ENCODE measurements around the gene ZNF580.

ZNF580 gene

GRCh38 chr19:55647732-55648584, 7.2 kb downstream of the ZNF580 start, which contains the start of gene CCDC106:
Gene CCDC106 (plus strand): TSS chr19:55648212. CDS start chr19:55649047, 835 bp downstream.
- DNase-seq, result peak; percentile 90

DNA sequence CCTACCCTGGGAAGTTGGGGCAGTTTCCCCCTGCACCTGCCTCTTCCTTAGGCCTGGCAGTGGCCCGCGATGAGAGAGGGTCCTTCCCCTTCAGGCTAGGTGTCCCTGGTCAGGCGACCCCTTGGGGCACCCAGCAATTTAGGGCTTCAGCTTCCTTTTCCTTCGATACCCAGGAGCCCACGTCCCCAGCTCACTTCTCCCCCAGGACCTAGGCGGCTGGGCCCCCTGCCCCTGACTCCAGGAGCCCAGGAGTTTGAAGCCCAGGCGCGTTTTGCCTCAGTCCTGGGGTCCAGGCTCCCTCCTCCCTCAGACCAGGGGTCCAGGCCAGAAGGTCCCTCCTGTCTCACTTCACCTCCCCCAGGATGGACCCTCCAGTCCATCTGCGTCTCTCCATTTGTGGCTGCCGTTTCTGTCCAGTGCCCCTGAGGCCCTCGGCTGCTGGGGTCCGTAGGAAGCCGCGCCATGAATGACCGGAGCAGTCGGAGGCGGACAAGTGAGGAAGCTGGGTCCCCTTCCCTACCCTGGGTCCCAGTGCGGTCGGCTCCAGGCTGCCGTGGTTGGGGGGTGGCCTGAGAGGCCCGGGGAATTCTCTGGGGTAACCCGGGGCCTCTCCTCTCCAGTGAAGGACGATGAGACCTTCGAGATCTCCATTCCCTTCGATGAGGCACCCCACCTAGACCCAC, 7.9 kb downstream of the ZNF580 start:
- peak; percentile 44 for DNase-seq

- no peak for DNase-seq
Measured at GRCh38 chr19:55649268-55650125, 8.7 kb downstream of the ZNF580 start.

GRCh38 chr19:55650126-55650557, 9.3 kb downstream of the ZNF580 start:
- peak; percentile 22 for DNase-seq

DNA sequence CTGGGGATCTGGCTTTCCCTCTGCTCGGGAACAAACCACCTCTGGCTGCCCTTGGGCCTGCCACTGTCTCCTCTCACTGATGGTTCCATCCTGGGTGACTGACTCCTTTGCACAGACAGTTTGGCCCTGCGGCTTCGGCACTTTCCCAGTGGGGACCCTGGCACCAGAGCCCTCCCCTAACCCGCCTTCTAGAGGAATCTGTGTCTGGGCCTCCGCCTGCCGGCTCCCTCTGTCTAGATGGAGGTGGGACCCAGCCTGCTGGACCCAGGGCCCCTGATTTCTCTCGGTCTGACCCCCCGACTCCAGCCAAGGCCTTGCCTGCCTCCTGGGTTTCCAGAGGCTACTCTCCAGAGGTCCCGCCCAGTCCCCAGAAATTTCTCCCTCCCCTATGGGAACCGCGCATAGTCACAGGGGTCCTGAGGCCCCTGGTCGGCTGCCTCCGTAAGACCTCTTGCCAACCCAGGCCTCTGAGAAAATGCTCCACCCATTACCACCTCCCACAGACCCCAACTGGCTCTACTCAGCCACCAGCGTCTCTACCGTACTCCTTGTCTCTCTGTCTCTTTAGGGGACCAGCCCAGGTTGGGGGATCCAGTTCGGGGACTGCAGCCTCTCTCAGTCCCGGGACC, 9.9 kb downstream of the ZNF580 start:
- DNase-seq, result no peak

DNA sequence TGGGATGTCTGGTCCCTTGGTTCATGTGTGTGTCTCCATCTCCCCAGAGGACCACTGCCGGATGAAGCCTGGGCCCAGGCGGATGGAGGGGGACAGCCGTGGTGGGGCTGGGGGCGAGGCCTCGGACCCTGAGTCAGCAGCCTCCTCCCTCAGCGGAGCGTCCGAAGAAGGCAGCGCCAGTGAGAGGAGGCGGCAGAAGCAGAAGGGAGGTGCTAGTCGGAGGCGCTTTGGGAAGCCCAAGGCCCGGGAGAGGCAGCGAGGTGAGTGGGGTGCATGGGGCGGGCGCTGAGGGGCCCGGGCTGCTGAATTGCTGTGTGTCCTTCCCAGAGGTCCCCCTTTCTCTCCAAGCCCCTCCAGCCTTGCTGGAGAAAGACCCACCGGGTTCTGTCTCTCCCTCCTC, 10.4 kb downstream of the ZNF580 start:
- DNase-seq, result no peak

DNA sequence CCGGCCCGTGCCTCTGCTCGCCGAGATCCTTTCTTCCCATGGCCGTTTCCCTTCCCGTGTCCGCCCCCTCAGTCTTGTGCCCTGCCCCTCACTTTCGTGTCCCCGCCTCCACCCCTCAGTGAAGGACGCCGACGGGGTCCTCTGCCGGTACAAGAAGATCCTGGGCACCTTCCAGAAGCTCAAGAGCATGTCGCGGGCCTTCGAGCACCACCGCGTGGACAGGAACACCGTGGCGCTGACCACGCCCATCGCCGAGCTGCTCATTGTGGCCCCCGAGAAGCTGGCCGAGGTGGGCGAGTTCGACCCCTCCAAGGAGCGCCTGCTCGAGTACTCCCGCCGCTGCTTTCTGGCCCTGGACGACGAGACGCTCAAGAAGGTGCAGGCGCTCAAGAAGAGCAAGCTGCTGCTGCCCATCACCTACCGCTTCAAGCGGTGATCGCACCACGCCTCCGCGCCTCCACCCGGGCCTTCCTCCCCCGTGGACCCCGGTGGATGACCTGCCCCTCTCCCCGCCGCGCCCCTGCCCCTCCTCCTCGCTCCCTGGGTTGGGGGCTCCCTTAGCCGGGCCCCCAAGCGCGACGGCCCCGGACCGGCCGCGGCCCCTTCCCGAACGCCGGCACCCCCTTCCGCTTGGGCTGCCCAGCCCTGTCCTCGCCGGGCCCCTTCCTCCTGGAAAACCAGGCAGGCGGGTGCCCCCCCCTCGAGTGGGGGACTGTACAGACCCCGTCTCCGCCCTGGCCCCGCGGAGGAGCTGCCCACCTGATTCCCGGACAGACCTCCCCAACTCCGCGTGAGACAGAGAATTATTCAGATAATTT, 11.7 kb downstream of the ZNF580 start:
- no peak for DNase-seq

DNA sequence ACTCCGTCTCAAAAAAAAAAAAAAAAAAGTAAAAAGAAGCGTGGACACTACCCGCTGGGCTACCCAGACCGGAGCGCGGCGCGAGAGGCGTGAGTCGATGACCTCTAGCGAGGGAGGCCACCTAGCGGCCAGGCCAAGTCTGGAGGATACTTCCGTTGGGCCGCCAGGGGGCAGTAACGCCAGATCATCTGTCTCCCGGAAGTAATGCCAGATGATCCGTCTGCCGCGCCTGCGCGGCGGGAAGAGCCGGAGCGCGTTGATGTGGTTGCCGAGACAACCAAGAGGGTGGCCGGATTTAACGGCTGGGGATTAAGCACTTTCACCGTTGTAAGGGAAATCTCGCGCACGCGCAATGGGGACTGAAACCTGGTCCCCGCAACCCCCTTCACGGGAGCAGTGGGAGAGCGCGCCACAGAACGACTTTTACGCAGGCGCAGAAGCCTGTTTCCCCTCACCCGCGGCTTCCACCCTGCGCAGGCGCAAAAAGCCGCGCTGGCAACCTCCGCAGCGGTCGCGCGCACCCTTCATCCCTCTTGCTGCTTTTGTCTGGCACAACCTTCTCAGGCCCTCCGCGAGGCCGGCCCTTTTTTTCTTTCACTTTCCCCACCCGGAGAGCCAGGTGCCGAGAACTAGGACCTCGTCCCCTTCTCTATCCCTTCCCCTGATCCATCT, 13.0 kb downstream of the ZNF580 start:
- peak; percentile 99 for DNase-seq

DNA sequence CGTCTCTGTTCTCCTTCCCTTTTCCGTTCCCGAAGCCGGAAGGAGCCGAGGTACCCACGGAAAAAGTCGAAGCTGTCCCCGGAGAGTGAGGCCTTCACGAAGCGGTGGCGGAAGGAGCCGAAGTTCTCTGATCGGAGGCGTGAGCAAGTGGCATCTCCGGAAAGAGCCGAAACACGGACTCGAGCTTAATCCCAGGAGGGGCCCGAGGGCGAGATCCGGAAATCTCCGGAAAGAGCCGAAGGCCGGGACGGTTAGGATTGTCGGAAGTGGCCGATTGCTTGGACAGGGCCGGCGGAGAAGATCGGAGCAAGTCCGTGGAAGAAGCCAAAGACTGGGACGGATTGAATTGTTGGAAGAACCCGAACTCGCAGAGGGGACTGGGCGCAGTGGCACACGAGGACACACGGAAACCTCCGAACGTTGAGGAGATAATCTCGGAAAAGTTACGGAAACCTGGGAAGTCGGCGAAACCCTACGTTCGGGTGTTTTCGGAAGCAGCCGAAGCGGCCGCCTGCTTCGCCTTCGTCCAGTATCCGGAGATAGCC, 13.6 kb downstream of the ZNF580 start:
- no peak for DNase-seq

GRCh38 chr19:55654868-55655647, 14.3 kb downstream of the ZNF580 start, which contains the start of gene U2AF2:
Gene U2AF2 (plus strand): TSS chr19:55655035. CDS start chr19:55655105, 70 bp downstream.
- peak; percentile 99 for DNase-seq

GRCh38 chr19:55655648-55656040, 14.8 kb downstream of the ZNF580 start:
- DNase-seq, result no peak

GRCh38 chr19:55656552-55656951, 15.8 kb downstream of the ZNF580 start:
- DNase-seq, result no peak

DNA sequence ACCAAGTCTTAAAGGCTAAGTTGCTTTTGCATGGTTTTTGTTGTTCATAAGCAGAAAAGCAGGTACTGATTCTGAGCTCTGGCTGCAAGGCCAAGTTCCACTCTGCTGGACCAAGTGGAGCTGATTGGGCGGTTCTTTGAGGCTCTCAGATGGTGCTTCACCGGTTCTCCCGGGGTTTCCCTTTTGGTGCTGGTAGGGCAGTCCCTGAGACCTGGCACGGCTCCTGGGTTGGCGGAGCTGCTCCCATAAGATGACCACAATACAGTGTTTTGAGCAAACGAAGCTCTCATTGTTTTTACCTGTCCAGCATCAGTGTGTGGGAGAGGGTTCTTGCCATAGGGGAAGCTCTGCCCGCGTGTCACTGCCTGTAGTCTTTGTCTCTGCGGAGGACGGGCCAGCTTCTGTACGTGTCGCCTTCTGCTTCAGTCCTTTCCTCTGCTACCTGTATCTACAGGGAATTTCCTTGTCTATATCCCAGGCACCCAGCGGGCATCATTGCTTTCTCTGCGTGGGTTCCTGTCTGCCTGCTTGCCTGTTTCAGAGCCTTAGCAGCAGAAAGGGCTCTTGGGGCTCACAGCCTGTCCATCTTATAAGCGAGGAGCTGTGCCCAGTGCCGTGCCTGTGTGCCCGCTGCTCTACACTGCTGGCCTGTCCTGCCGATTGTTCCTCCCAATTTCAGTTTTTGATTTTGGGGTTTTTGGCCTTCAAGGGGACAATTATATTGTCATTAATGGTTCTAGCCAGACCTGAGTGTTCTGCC, 16.4 kb downstream of the ZNF580 start:
- no peak for DNase-seq

DNA sequence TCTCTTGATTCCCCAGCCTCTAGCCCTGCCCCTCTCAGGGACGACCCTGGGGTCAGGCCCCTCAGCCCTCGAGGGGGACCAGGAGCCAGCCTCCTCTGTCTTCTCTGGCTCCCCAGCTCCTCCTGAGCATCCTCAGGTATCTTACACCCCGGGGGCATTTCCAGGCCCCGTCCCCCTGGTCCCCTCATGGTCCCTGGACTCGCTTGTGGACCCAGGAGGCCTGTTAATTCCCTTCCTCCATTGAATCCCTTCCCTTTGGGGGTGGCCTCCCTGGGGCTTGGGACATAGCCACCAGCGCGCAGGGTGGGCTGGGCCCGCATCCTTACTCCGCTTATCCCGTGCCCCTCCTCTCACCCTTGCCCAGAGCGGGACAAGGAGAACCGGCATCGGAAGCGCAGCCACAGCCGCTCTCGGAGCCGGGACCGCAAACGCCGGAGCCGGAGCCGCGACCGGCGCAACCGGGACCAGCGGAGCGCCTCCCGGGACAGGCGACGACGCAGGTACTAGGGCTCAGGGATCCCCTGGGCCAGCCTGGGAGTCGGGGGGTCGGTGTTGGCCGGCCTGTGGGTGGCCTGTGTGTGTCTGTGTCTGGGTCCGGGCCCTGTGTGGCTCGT, 18.2 kb downstream of the ZNF580 start:
- DNase-seq, result no peak

GRCh38 chr19:55659822-55660221, 19.0 kb downstream of the ZNF580 start:
- DNase-seq, result no peak

GRCh38 chr19:55660404-55660803, 19.6 kb downstream of the ZNF580 start:
- no peak for DNase-seq

GRCh38 chr19:55660991-55661390, 20.2 kb downstream of the ZNF580 start:
- no peak for DNase-seq

- DNase-seq, result no peak
Measured at GRCh38 chr19:55661826-55662225, 21.0 kb downstream of the ZNF580 start.

Data from right forelimb (tissue), 1 donor.